ENCODE data around the gene ALDH1A1.

DNA sequence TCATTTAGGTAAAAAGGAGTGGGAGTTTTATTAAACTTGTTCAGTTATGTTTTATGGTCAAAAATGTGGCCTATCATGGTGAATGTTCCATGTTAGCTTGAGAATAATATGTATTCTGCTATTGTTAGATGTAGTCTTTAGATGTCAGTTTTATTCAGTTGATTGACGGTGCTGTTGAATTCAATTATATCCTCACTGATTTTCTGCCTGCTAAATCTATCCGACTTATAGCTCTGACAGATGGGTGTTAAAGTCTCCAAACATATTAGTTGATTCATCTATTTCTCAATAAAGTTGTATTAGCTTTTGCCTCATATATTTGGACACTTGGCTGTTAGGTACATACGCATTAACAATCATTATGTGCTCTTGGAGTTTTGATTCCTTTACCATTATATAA lies 49.0 kb upstream of the ALDH1A1 start:
- TF ChIP-seq, protein P1, sequence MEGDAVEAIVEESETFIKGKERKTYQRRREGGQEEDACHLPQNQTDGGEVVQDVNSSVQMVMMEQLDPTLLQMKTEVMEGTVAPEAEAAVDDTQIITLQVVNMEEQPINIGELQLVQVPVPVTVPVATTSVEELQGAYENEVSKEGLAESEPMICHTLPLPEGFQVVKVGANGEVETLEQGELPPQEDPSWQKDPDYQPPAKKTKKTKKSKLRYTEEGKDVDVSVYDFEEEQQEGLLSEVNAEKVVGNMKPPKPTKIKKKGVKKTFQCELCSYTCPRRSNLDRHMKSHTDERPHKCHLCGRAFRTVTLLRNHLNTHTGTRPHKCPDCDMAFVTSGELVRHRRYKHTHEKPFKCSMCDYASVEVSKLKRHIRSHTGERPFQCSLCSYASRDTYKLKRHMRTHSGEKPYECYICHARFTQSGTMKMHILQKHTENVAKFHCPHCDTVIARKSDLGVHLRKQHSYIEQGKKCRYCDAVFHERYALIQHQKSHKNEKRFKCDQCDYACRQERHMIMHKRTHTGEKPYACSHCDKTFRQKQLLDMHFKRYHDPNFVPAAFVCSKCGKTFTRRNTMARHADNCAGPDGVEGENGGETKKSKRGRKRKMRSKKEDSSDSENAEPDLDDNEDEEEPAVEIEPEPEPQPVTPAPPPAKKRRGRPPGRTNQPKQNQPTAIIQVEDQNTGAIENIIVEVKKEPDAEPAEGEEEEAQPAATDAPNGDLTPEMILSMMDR (IDR thresholded peaks at IDR 0.05), result no peak
- no peak for TF ChIP-seq POLR2A (IDR thresholded peaks at IDR 0.05)

All from Peyer's patch (tissue), 4 donors.